Measurements from ENCODE around the gene EDEM2.
"Not testable (repeated sequence)": the region's sequence is repeated elsewhere in the genome, so short reads cannot be mapped to it uniquely, and the experiment has no call there.

EDEM2 gene

DNA sequence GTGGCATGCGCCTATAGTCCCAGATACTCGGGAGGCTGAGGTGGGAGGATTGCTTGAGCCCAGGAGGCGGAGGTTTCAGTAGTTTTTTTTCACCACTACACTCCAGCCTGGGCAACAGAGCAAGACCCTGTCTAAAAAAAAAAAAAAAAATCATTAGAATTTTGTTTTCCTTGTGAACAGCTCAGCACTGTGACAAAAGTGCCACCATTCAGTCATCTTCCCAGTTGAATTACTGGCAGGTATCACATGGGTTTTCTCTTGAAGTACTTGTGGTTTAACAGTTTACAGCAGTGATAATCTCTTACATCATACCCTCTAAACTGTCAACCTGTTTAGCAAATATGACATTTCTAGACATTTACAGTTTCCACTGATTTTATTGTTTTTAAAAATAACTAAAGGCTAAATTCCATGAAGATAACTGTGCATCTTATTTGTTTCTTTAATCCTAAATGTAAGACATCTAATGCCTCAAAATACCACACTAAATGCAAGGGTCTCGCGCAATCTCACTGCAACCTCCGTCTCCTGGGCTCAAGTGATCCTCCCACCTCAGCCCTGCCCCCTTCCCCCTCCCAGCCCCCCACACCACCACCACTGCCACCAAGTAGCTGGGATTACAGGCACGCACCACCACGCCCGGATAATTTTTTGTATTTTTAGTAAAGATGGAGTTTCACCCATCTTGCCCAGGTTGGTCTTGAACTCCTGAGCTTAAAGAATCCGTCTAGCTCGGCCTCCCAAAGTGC is 61.5 kb downstream of the EDEM2 start:
- no peak for DNase-seq

DNA sequence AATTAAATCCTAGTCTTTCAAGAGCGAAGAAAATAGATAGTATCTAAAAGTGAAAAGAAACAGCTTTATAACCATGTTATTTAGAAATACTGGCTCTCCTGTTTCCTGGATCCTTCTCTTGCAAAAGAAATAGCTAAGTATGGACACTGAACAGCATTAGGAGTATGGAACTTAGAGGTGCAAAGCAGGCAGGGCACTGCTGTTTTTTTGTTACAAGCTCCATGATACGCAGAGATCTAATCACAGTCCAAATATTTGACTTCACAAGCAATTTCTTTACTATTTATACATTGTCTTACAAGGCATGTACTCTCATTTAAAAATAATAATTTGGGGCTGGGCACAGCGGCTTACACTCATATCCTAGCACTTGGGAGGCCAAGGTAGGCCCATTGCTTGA is 62.1 kb downstream of the EDEM2 start:
- no peak for DNase-seq

DNA sequence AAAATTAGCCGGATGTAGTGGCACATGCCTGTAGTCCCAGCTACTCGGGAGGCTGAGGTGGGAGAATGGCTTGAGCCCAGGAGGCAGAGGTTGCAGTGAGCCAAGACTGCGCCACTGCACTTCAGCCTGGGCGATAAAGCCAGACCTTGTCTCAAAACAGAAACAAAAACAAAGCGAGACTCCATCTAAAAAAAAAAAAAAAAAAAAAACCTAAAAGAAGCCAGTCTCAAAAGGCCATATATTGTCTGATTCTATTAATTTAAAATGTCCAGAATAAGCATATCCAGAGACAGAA is 66.8 kb downstream of the EDEM2 start:
- DNase-seq: not testable (repeated sequence)

DNA sequence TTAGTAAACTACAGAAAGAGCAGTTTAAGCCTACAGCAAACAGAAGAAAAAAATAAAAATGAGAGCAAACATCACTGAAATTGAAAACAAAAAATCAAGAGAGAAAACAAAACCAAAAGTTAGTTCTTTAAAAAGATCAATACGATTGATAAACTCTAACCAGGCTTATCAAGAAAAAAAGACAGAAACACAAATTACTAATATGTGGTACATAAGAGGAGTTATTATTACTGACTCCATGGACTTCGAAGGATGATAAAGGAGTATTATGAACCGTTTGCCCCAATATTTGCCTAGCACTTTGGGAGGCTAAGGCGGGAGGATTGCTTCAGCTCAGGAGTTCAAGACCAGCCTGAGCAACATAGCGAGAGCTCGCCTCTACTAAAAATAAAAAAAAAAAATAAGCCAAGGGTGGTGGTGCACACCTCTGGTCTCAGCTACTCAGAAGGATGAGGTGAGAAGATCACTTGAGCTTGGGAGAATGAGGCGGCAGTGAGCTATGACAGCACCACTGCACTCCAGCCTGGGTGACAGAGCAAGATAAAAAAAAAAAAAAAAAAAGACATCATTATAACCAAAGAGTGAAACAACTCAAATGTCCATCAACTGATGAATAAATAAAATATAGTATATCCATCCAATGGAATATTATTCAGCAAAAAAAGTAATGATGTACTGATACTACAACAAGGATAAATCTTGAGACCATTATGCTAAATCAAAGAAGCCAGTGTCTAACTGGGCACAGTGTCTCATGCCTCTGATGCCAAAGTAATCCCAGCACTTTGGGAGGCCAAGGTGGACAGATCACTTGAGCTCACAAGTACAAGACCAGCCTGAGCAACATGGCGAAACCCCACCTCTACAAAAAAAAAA is 67.4 kb downstream of the EDEM2 start:
- no peak for DNase-seq

DNA sequence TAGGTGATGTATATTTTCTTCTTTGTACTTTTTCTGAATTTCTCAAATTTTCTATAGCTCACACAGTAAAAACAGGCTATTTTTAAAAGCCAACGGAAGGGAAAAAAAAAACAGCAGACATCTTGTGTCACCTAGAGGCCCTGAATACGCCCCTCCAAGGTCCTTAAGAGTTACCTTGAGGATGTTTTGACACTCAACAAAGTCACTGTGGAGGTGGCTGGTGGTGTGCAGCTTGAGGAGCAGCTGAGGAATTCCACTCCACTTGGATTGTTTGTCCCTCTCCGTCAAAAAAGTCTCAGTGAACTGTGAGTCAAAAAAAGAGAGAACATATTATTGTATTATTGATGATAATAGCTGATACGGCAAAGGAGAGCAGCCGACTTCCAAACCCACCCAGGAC is 69.3 kb downstream of the EDEM2 start:
- no peak for DNase-seq

DNA sequence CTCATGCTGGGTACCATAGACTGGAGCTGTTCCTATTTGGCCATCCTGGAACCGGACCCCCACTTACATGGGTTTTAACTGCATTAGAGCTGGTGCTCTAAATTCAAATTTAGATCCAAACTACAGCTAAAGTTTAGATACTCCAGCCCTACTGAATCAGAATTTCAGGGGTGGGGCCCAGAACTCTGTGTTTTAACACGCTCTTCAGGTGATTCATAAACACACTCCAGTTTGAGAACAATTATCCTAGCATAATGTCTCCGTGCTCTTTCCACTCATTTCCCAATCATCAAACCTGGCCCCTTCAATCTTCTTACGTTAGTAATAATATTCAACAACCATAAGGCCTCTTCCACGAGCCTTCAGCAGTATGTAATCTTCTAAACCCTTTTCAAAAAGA is 69.8 kb downstream of the EDEM2 start:
- no peak for DNase-seq

DNA sequence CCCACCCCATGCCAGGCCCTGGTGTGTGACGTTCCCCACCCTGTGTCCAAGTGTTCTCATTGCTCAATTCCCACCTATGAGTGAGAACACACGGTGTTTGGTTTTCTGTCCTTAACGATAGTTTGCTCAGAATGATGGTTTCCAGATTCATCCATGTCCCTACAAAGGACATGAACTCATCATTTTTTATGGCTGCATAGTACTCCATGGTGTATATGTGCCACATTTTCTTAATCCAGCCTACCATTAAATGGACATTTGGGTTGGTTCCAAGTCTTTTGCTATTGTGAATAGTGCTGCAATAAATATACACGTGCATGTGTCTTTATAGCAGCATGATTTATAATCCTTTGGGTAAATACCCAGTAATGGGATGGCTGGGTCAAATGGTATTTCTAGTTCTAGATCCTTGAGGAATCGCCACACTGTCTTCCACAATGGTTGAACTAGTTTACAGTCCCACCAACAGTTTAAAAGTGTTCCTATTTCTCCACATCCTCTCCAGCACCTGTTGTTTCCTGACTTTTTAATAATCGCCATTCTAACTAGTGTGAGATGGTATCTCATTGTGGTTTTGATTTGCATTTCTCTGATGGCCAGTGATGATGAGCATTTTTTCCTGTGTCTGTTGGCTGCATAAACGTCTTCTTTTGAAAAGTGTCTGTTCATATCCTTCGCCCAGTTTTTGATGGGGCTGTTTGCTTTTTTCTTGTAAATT is 75.5 kb downstream of the EDEM2 start:
- not testable (repeated sequence) for DNase-seq

DNA sequence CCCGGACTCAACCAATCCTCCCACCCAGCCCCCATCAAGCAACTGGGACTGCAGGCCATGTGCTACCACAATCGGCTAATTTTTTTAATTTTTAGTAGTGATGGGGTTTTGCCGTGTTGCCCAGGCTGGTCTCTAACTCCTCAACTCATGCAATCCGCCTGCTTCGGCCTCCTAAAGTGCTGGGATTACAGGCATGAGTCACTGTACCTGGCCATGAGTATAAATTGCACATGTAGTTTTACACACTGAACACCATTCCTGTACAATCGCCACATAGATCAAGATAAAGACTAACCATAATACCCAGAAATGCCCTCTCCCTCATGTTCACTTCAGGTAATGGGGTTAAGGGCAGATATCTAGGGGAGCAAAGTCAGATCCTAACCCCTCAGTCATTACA is 80.9 kb downstream of the EDEM2 start:
- DNase-seq: no peak

Measured in HCEC 1CT (cell line).